HG03457 (cell line): ENCODE data around the gene EEFSEC.

ENCODE experiments used
- ATAC-seq: cut with Tn5 transposase; IDR thresholded peaks from one replicate; pipeline ENCODE4 v1.9.1; 2021; ENCODE audit warnings: moderate number of reproducible peaks; ENCODE audit not compliant: unreplicated experiment

EEFSEC gene

DNA sequence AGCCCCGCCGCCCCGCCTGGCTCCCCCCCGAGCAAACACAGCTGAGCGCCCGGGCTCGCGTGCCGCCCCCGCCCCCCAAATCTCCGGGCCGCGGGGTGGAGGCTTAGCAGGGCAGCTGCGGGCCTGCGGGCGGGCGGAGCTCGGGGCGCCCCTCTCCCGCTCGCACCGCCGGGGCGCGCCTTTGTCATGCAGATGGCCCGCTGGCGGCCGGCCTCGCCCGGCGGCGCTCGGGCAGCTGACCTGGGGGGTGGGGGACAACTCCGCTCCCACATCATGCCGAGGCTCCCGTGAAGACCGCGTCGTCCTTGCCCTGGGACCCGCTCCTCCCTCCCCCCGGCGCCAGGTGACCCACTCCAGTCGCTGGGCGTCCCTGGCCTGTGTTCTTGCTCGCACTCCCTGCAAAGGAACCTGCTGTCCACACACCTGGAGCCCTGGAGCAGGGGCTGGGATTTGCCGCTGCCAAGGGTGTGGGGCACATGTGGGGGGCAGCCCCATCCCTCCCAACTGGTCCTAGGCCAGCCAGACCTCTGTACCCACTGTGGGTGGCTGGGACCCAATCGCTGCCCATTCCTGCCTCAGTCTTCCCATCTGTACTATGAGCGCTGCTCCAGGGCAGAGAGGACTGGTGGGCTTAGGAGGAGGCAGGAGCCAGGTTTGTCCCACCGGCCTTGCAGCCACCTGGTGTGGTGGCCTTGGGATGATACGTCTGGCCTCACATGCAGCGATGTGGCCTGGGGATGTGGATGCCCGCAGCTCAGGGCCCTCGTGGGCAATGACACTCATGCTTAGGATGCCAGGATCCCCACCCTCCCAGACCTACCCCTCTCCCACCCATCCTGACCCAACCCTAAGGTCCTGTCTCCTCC, 279.9 kb downstream of the EEFSEC start:
- no peak for ATAC-seq

DNA sequence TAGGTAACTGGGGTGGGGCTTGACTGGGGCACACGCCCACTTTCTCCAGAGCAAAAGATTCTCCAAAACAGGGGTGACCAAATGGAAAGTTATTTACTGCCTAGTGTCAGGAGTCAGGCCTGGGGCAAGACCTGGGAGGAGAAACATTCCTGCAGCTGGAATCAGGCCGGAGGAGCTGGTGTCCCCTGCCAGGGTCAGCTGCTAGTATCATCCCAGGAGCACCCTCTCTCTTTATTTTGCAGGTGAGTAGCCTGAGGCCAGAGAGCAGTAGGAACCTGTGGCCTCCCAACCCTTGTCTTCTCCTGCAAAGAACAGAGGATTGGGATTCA, 280.5 kb downstream of the EEFSEC start:
- ATAC-seq: no peak

DNA sequence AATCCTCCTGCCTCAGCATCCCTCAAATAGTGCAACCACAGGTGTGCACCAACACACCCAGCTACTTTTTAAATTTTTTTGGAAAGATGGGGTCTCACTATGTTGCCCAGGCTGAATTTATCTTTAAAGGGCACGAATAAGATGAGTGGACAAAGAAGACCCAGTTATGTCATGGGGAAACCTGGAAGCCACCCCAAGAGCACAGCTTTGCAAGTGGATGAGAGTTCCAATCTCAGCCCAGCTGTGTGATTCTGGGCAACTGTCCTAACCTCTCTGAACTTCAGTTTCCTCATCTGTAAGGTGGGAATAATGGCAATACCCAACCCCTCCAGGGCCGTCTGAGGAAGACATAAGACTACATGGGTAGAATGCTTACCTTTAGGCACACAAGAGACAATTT, 281.2 kb downstream of the EEFSEC start:
- no peak for ATAC-seq

DNA sequence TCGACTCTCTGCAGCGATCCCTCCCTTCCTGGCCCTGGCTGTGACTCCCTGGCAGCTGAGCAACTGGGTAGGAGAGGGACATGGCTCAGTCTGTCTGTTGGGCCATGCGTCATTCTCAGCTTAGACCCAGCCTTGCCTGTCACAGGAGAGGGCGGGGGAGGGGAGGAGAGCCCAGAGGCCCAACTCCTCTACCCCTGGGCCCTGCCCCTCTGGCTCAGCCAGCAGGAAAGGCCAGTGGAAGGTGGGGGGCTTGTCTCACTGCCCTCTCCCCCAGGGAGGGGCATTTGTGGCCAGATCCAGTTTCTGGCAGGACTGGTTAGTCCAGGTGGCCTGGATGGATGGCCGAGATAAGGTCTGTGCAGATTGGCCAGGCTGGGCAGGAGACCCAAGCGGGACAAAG, 281.8 kb downstream of the EEFSEC start:
- no peak for ATAC-seq

DNA sequence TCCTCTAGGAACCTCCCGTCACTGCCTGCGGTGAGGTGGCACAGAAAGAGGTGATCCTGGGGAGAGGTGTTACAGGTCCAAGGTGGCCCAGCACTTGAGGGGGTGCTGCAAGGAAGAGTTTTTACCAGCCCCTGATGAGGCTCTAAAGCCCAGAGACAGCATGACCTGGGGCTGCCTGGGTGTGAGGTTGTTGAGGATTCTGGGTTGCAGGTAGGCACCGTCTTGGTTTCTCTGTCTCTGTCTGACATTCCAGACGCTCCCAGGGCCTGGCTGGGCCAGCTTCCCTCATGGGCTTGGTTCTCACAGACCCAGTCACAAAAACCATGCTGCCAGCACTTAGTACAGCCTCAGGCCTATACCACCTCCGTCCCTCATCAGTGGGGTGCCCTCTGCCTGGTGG, 282.3 kb downstream of the EEFSEC start:
- ATAC-seq: no peak

DNA sequence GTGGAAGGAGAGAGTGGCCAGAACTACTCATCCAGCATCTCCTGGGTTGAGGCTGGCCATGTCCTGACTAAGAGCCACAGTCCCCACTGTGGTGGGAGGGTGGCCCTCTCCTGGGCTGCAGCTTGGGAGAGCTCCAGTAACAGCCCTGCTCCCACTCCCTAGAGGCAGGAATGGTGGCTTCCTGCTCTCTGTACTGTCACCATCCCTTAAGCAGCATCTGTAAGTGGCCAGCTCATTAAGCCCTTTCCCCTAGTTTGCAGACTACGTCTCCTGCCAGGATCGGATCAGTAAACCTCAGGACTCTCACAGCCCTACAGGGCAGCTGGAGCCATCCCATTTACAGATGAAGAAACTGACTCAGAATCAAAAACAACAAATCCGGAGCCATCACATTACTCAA, 282.9 kb downstream of the EEFSEC start:
- no peak for ATAC-seq

DNA sequence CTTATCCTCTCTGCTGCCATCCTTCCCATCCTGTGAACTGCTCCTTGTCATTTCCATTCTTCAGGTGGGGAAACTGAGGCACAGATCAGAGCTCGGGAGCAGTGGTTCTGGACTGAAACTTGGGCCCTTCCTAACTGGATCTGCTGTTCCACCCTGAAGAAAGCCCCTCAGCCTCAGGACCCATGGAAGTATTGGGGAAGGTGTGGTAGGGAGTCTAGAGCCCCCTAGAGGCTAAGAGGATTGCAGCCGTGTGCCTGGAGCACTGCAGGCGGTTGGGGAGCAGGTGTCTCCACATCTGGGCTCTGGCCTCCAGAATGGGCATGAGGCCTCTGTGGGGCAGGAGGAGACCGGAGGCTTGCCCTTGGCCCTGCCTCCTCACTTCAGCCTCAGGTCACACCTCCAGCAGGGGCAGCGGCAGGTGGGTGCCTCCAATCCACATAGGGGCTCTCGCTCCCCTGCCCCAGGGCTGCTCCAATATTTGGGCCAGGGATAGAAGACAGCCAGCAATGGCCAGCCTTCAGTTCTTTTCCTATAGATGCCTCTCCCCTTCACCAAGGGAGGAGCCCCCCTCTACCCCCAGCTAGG, 285.3 kb downstream of the EEFSEC start:
- ATAC-seq: no peak

DNA sequence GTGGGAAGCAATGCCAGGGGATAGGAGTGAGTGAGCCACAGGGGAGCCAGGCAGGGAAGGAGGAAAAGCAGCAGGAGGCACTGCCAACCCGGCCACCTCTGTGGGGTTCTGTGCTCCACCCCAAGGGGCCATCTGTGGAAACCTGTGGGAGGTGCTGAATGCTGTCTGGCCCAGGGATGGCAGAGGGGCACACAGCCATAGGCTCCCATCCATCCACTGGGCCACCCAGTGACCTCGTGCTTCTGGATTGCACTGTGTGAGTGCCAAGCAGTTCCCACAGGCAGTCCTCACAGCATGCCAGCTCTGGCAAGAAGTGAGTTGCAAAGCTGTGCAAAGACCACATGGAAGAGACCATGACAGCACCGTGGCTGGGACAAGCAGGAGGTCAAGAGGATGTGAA, 285.9 kb downstream of the EEFSEC start:
- ATAC-seq: no peak

DNA sequence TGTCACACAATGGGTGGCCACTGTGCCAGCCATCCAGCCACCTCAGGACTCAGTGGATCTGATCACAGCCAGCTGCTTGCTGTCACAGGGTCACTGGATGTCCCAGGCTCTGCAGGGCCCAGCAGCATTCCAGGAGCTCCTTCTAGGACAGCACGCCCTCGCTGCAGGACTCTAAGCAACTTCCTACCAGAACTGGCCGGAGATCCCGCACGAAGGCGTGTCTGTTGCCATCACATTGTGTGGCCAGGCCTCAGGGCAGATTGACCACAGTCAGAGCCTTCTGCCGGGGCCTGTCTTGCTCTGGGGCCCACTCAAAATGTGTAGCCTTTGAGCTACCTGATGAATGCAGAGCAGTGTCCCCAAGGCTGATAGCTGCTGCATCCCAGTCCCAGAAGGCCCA, 288.8 kb downstream of the EEFSEC start:
- no peak for ATAC-seq

DNA sequence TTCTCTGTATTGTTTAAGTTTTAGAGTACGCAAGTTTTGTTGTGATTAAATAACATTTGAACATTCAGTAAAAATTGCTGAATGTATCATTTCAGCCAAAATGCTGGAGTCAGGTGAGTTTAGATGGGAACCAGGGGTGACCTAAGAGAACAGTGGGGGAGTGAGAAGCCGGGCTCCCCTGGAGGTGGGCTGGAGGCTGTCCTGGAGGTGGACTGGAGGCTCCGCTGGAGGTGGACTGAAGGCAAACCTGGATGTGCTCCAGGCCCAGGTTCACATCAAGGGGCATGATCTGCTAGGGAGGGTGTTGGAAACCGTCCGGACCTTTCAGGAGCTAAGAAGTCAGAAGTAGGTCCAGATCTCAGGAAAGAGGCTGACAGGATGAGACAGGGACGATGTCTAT, 289.7 kb downstream of the EEFSEC start:
- ATAC-seq: no peak

DNA sequence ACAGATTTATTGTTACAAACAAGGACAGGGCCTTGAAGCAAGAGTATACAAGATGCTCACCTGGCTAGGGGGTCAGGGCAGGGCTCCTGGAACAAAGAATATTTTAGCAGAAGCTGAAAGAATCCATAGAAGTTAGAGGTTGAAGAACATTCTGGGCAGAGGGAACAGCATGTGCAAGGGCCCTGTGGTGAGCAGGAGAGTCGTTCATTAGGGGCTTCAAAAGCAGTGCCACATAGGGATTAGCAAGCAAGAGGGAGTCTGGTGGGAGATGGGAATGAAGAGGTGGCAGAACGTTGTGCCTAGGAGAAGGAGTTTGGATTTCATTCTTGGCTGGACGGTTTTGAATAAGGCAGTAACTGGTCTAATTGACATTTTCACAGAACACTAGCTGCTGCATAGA, 290.5 kb downstream of the EEFSEC start:
- ATAC-seq: no peak

DNA sequence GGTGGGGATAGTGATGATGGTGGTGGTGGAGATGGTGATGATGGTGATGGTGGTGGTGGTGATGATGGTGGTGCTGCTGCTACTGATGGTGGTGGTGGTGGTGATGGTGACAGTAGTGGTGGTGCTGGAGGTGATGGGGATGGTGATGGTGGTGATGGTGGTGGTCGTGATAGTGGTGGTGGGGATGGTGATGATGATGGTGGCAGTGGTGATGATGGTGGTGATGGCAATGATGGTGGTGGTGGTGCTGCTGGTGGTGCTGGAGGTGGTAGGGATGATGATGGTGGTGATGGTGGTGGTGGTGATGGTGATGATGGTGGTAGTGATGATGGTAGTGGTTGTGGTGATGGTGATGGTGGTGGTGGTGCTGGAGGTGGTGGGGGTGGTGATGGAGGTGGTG, 292.1 kb downstream of the EEFSEC start:
- no peak for ATAC-seq

DNA sequence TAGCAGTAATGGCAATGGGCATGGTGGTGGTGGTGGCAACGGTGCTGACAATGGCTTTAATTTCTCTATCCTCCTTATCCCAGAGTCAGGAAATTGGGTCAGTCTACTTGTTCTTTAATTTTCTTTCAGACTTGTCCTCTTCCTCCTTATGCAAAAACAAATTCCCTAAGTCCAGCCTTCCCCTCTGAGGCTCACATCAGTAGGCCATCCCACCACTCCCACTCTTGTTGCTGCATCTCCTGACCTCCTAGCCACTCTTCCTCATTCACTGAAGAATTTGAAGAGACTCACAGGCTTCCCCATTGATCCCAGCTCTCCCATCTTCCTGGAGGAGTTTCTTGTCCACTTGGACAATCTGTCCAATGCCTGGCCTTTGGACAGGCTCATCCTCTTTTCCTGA, 293.5 kb downstream of the EEFSEC start:
- ATAC-seq: no peak

DNA sequence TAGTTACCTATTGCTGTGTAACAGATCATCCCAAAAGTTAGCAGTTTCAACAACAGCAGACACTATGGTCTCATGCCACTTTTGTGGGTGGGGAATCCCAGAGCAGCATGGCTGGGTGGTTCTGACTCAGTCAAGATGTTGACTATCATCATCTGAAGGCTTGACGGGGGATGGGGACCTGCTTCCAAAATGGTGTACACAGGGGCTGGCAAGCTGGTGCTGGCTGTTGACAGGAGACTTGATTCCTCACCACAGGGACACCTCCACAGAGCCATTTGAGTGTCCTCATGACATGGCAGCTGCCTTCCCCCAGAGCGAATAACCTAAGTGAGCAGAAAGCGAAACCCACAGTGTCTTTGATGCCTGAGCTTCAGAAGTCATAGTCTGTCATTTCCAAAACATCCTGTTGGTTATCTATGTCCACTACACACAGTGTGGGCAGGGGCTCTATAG, 294.3 kb downstream of the EEFSEC start:
- ATAC-seq: peak; percentile 78

DNA sequence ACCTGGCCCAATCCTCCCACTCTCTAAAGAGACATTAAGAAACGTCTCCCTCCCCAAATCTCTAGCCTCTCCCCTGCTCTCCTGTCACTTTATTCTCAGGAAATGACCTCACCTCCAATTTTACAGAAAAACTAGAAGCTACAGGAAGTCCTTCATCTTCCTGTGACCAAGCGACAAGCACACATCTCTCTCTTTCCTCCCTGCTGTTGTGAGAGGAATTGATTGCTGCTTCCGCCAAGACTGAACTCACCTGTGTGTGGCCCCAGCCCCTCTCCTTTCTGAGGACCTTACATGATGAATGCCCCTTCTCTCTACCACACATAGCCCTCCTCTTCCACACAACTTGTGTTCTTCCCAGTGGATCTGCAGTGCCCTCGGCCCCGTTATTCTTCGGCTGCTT, 295.2 kb downstream of the EEFSEC start:
- ATAC-seq: no peak

DNA sequence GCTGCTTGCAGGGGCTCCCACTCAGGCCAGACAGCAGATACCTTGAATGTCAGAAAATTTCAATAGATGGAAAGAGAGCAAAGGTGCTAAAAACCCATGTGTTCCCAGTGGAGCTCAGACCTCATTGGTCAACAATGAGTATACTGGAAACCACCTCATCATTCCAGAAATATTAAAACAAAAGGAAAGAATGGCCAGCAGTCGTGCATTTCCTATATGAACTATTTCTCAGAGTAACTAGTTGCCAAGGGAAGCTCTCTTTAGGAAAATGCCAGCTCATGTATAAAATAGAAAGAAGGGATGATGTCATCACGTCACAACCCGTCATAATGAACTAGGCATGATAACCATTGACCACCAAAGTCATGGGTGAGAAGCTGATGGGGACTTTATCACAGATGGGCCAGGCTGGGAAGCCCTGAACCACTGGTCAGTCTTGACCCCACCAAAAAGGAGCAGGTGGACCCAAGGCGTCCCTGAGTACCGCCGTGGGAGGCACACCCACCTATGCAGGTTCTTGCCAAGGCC, 295.9 kb downstream of the EEFSEC start:
- ATAC-seq: no peak

DNA sequence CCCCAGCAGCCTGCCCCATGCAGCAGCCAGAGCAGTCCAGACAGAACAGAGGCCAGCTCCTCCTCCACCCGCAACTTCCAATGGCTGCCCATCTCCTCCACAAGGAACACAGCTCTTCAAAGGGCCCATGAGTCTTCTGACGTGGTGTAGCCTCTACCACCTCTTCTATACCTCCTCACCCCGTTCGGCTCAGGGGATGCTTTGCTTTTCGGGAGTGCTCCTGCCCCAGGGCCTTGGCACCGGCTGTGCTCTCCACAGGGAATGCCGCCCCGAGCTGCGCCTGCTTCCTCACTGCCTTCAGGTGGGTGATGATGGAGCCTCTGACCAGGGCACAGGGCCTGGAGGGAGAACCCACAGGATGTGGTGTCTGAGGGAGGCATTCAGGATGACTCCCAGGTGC, 298.8 kb downstream of the EEFSEC start:
- ATAC-seq: no peak

DNA sequence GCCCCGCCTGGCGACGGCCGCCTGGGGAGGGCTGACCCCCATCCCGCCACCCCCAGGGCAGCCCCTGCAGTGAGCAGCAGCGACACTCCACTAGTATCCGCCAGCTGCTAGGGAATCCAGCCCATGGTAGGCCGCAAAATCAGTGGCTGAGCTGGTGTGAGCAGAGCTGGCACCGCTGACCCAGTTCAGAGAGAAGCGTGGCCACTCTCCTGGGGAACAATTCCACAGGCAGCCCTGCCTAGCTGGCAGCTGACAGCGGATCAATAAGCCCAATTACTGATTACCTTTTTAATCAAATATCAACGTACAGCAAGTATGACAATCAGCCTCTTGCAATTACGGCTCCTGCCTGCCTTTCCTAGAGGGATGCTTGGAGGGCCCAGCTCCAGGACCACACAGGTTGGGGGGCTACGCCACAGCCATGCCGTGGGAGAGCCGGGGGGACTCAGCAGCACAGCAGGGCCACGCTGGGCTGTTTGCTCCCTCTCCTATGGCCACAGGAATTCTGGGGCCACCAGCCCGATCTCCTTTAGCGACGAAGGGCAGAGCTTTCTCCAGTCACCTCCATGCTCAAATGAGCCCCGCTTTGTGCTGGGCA, 299.5 kb downstream of the EEFSEC start:
- ATAC-seq: no peak

DNA sequence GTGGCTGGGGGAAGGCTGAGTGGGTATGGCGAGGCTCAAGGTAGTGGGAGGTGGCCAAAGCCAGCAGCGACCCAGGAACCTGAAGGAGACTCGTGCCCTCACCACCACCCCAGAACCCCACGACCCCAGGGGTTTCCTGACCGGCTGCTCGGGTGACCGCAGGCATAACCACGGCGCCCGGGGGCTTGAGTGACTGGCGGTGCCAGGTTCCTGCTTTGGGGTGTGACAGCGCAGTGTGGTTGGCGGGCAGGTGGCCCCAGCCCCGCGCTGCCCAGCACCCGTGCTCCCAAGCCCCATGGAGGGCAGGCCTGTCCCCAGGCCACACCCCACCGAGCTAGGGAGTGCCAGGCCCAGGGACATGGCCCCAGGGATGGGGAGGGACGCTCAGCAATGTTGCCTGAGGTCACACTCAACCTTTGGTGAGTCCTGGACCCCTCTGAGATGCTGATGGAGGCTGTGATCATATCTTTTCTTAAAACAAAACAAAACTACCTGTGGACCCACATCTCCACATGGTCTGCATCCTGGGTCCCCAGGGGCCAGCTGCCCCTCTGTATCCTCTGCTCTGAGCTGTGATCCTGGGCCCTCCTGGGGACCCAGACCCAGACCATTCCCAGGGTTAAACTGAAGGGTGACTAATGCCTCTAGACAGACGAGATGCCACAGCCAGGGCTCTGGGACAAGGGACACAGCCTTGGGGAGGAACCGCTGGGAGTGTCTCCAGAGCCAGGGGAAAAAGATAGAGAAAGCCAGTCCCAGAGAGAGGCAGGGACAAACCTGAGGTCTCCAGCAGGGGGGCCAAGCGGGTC, 300.4 kb downstream of the EEFSEC start:
- no peak for ATAC-seq

DNA sequence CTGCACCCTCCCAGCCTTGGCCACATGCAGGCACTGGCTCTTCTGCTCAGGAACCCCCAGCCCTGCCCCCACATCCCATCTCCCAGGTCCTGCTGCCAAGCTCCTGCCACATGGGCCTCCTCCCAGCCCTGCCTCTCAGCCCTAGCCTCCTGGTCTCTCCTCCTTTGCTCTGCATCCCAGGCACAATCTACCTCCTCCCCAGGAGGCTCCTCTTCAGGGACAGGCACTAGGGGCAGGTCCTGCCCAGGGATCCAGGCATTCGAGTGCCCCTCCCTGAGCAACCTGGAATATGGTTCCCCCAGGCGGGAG, 301.0 kb downstream of the EEFSEC start:
- ATAC-seq: no peak

DNA sequence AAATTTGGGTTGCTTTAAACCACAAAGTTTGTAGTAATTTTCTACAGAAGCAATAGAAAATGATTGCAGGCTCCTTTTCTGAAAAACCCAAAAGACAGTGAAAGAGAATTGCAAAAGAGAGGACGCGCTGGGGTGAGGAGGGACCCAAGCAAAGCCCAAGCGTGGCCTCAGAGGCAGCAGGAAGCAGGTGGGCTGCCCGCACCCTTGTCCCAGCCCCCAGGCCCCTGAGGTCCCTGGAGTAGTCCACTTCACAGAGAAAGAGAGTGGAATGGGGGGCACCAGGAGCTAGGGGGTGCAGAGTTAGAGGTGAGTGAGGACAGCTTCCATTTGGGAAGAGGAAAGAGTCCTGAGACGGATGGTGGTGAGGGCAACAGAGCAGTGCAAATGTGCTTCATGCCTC, 301.8 kb downstream of the EEFSEC start:
- no peak for ATAC-seq
